Natural killer cell (primary cell): Measurements from ENCODE around the gene PDE11A. TPM values are rescaled to one million over a fixed set of nuclear protein-coding genes. Genes with fewer than 3 reads are reported as not detected.

Experiments used
- ATAC-seq, 3 donors: fragments of 150-1000 bp in 2 of 3; fragments of 200-7000 bp in 1 of 3; cut with Tn5 transposase; 1 replicate in 1 of 3; 2 replicates in 2 of 3; pipeline ENCODE4 v1.10.0; 2021; ENCODE audit warnings: mild to moderate bottlenecking in 2 of 3, moderate library complexity in 2 of 3
- DNase-seq, 2 donors: peaks; one replicate each; pipeline versions ENCODE4 v3.0.0 to v3.0.0-alpha.2; 2013 to 2021; ENCODE audit warnings: mixed read lengths in 1 of 2
- H3K27ac ChIP-seq: one replicate; pipeline ENCODE4 v1.5.1; 2013; ENCODE audit warnings: mild to moderate bottlenecking, low read length
- H3K27me3 ChIP-seq: one replicate; pipeline ENCODE4 v1.6.1; 2013; ENCODE audit warnings: low read length; ENCODE audit not compliant: control insufficient read depth, insufficient read depth
- H3K36me3 ChIP-seq: one replicate; pipeline ENCODE4 v1.6.1; 2013; ENCODE audit warnings: low read length; ENCODE audit not compliant: control insufficient read depth, insufficient read depth
- H3K4me1 ChIP-seq: one replicate; pipeline ENCODE4 v1.6.1; 2013; ENCODE audit warnings: low read length; ENCODE audit not compliant: control insufficient read depth, insufficient read depth
- H3K4me3 ChIP-seq: one replicate; pipeline ENCODE4 v1.5.1; 2013; ENCODE audit warnings: low read length
- H3K9me3 ChIP-seq: one replicate; pipeline ENCODE4 v1.6.1; 2013; ENCODE audit warnings: low read length; ENCODE audit not compliant: control insufficient read depth, insufficient read depth
- H3K27ac Mint-ChIP-seq, 2 donors: one replicate each; pipeline ENCODE4 v1.8.0; 2022; ENCODE audit warnings: mild to moderate bottlenecking in 2 of 2, mixed read lengths in 2 of 2, moderate library complexity in 1 of 2
- H3K27me3 Mint-ChIP-seq, 2 donors: one replicate each; pipeline ENCODE4 v1.8.0; 2022; ENCODE audit warnings: low read depth in 2 of 2, mixed read lengths in 2 of 2
- H3K36me3 Mint-ChIP-seq: one replicate; pipeline ENCODE4 v1.8.0; 2022; ENCODE audit warnings: mixed read lengths
- H3K4me1 Mint-ChIP-seq, 2 donors: one replicate each; pipeline ENCODE4 v1.8.0; 2022; ENCODE audit warnings: mixed read lengths in 2 of 2
- H3K4me3 Mint-ChIP-seq: one replicate; pipeline ENCODE4 v1.8.0; 2022; ENCODE audit warnings: mild to moderate bottlenecking, moderate library complexity, mixed read lengths
- H3K9me3 Mint-ChIP-seq, 2 donors: one replicate each; pipeline ENCODE4 v1.8.0; 2022; ENCODE audit warnings: mixed read lengths in 2 of 2
- WGBS: methylation state at CpG from one replicate; pipeline ENCODE4 v1.1.7; 2013; ENCODE audit warnings: missing lambda C conversion rate; ENCODE audit not compliant: insufficient coverage; 5-methylcytosine and 5-hydroxymethylcytosine counted together
- intact Hi-C: fragments of 100-400 bp; cut with micrococcal nuclease; formaldehyde crosslinking; loops from one replicate; pipeline ENCODE4 v1.14.2; 2022
- total RNA-seq, 4 donors: library from RNA; stranded (reverse); fragments of 120-200 nt in 1 of 4; gene quantifications; one replicate each; pipeline versions ENCODE4 v1.2.3 to v1.2.4, GENCODE V29; 2013 to 2022
- TF ChIP-seq, protein P1 (sequence below): fragments of 200-600 bp; IDR thresholded peaks from one replicate; pipeline ENCODE4 v1.8.0; 2022; ENCODE audit warnings: antibody characterized with exemption

Gene PDE11A
- total RNA-seq, 3 donors from 2014 or later (not counting 1 experiment from before 2014, with no cell fraction given), result not detected

GRCh38 chr2:177682836-177683660 is 389.5 kb downstream of the PDE11A start:
- Mint-ChIP-seq H3K9me3 (no peaks in the 10 kb centered on the region), H3K27me3 (peaks cover 0 to 2% of the 10 kb centered on the region in 2 donors), H3K36me3 (no peaks in the 10 kb centered on the region), H3K4me1 (no peaks in the 10 kb centered on the region), H3K4me3 (no peak overlapping the region), H3K27ac (no peak overlapping the region)
- TF ChIP-seq, protein P1, sequence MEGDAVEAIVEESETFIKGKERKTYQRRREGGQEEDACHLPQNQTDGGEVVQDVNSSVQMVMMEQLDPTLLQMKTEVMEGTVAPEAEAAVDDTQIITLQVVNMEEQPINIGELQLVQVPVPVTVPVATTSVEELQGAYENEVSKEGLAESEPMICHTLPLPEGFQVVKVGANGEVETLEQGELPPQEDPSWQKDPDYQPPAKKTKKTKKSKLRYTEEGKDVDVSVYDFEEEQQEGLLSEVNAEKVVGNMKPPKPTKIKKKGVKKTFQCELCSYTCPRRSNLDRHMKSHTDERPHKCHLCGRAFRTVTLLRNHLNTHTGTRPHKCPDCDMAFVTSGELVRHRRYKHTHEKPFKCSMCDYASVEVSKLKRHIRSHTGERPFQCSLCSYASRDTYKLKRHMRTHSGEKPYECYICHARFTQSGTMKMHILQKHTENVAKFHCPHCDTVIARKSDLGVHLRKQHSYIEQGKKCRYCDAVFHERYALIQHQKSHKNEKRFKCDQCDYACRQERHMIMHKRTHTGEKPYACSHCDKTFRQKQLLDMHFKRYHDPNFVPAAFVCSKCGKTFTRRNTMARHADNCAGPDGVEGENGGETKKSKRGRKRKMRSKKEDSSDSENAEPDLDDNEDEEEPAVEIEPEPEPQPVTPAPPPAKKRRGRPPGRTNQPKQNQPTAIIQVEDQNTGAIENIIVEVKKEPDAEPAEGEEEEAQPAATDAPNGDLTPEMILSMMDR, result no peak
- H3K4me3 ChIP-seq, result no peak overlapping the region
- H3K27me3 ChIP-seq, result no peaks in the 10 kb centered on the region
- 79% methylated on average over 8 of the region's 9 CpGs for WGBS
- ATAC-seq, result no peak
- intact Hi-C loops, result no loop called here
- H3K36me3 ChIP-seq, result no peaks in the 10 kb centered on the region
- no peaks in the 10 kb centered on the region for H3K9me3 ChIP-seq
- no peak for DNase-seq
- no peak overlapping the region for H3K27ac ChIP-seq
- H3K4me1 ChIP-seq, result no peaks in the 10 kb centered on the region

DNA sequence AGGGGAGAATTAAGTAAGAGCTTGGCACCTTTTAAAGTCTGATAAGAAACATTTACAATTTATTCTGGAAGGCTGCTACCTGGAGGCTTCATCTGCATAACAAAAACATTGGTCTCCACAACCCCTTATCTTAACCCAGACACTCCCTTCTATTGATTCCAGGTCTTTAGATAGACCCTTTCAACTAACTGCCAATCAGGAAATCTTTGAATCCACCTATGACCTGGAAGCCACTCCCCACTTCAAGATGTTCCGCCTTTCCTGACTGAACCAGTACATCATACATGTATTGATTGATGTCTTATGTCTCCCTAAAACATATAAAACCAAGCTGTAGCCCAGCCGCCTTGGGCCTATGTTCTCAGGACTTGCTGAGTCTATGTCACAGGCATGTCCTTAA is 390.6 kb downstream of the PDE11A start:
- H3K27ac Mint-ChIP-seq, result no peak overlapping the region
- Histone ChIP-seq H3K4me3 (no peak overlapping the region), H3K4me1 (no peaks in the 10 kb centered on the region), H3K27ac (no peak overlapping the region), H3K27me3 (no peaks in the 10 kb centered on the region), H3K36me3 (no peaks in the 10 kb centered on the region), H3K9me3 (no peaks in the 10 kb centered on the region)
- intact Hi-C loops, result no loop called here
- no peaks in the 10 kb centered on the region for H3K36me3 Mint-ChIP-seq
- H3K27me3 Mint-ChIP-seq, result peaks cover 6 to 7% of the 10 kb centered on the region in 2 donors
- ATAC-seq (no peak), DNase-seq (no peak)
- no peak overlapping the region for H3K4me3 Mint-ChIP-seq
- H3K4me1 Mint-ChIP-seq, result no peaks in the 10 kb centered on the region
- TF ChIP-seq, protein P1, result no peak
- H3K9me3 Mint-ChIP-seq, result no peaks in the 10 kb centered on the region
- 96% methylated on average over 2 of the region's 2 CpGs for WGBS

DNA sequence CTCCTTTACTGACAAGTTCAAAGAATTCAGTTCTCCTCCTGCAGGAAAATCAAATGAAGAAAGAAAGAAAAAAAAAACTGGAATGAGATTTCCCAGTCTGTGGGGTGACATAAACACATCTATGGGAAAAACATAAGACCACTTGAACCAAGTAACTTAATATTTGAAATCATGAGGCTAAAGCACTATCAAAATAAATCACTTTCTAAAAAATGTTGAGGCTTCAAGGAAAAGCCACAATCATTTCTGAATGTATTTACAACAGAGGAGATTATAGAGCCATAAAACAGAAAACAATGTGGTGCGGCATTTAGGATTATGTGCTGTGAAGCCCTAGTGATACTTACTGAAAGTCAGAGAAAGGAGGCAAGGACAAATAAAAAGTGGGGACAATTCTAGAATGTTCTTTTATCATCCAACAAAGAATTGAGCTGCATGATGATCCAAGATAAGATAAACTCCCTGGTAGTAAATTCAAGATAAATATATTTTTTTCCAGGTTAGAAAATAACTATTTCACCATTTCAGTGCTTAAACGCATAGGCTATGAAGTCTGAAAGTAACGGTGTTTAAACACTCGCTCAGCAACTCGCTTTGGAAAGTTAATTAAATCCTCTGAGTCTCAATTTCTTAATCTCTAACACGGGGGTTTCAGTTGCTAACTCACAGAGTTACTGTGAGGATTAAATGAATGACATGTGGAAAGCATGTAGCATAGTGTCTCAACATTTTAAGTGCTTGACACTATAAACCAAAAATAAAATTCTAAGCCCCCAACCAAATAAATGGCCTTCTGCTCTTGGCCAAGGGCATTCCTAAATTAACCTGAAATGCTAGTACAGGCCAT is 391.5 kb downstream of the PDE11A start:
- Mint-ChIP-seq H3K36me3 (no peaks in the 10 kb centered on the region), H3K9me3 (no peaks in the 10 kb centered on the region), H3K4me3 (no peak overlapping the region), H3K4me1 (no peaks in the 10 kb centered on the region), H3K27me3 (peaks cover 8 to 15% of the 10 kb centered on the region in 2 donors), H3K27ac (no peak overlapping the region)
- no peak overlapping the region for H3K4me3 ChIP-seq
- no peaks in the 10 kb centered on the region for H3K36me3 ChIP-seq
- ATAC-seq (no peak), DNase-seq (no peak)
- WGBS, result 94% methylated on average over 5 of the region's 6 CpGs
- H3K27ac ChIP-seq, result no peak overlapping the region
- H3K9me3 ChIP-seq, result no peaks in the 10 kb centered on the region
- H3K4me1 ChIP-seq, result no peaks in the 10 kb centered on the region
- TF ChIP-seq, protein P1, result no peak
- intact Hi-C loops, result no loop called here
- H3K27me3 ChIP-seq, result no peaks in the 10 kb centered on the region
